K562 (cell line): ENCODE data around the gene IP6K1. TPM values are rescaled to one million over a fixed set of nuclear protein-coding genes. Genes with fewer than 3 reads are reported as not detected.

ENCODE experiments used
- ATAC-seq: fragments of 200-7000 bp; cut with Tn5 transposase; 3 replicates; pipeline ENCODE4 v1.9.1; 2020; ENCODE audit warnings: moderate library complexity
- BruUV-seq: library from RNA; stranded (reverse); fragments of 400-500 nt; replicated peaks from 2 replicates; lab custom pipeline; 2021; lab: Mats Ljungman, UMichigan
- CTCF ChIA-PET: fragments of 300-600 bp; formaldehyde crosslinking; extraction: SDS; loops from one replicate; lab custom pipeline; 2021; ENCODE audit warnings: low intra/inter-chr PET ratio; lab: Yijun Ruan, JAX
- POLR2A ChIA-PET: fragments of 300-600, 350-650 bp; sonication (Branson Sonifier 250); formaldehyde crosslinking; extraction: SDS; loops from one replicate; lab custom pipeline; 2021; ENCODE audit warnings: antibody characterized with exemption, inconsistent platforms; lab: Yijun Ruan, JAX
- DNase-seq, 4 experiments: peaks; one replicate each; pipeline versions ENCODE4 v3.0.0 to v3.0.0-alpha.2; 2011 to 2018; ENCODE audit warnings: low spot score in 3 of 4, mixed read lengths in 3 of 4; ENCODE audit errors: extremely low read depth in 1 of 4
- FAIRE-seq: peaks from 2 replicates; lab custom pipeline; 2011; peaks lifted over from hg19 to GRCh38; lab: Jason Lieb, UNC
- H2AFZ ChIP-seq: 2 replicates; pipeline ENCODE4 v1.6.0; 2011; ENCODE audit warnings: low read depth, low read length, control low read depth, inconsistent platforms
- H3K27ac ChIP-seq: fragments of 200-600 bp; 3 replicates; pipeline ENCODE4 v1.8.0; 2011; ENCODE audit warnings: low read depth, mild to moderate bottlenecking, control low read depth, inconsistent platforms, low read length, moderate library complexity, mixed read lengths; ENCODE audit errors: extremely low read depth
- H3K27me3 ChIP-seq, 2 experiments: fragments of 300-600 bp in 1 of 2; 2 replicates in 1 of 2; 3 replicates in 1 of 2; pipeline versions ENCODE4 v1.6.0 to v1.8.0; 2011; ENCODE audit warnings: inconsistent platforms in 2 of 2, low read length in 2 of 2, mild to moderate bottlenecking in 1 of 2, mixed read lengths in 1 of 2, moderate library complexity in 1 of 2; ENCODE audit not compliant: control insufficient read depth in 2 of 2, insufficient read depth in 2 of 2
- H3K36me3 ChIP-seq: fragments of 300-600 bp; 3 replicates; pipeline ENCODE4 v1.8.0; 2011; ENCODE audit warnings: mild to moderate bottlenecking, low read length, inconsistent platforms; ENCODE audit not compliant: control insufficient read depth, insufficient read depth
- H3K4me1 ChIP-seq, 2 experiments: fragments of 200-600 bp in 1 of 2; replicated peaks in 1 of 2; 2 replicates in 1 of 2; 3 replicates in 1 of 2; pipeline versions ENCODE4 v1.5.1 to v1.8.0; 2011; ENCODE audit warnings: inconsistent platforms in 2 of 2, low read length in 2 of 2, mild to moderate bottlenecking in 1 of 2, mixed read lengths in 1 of 2, moderate library complexity in 1 of 2; ENCODE audit not compliant: control insufficient read depth in 2 of 2, insufficient read depth in 2 of 2
- H3K4me2 ChIP-seq: 2 replicates; pipeline ENCODE4 v1.6.1; 2011; ENCODE audit warnings: low read length, control low read depth, inconsistent platforms, mixed read lengths; ENCODE audit not compliant: insufficient read depth
- H3K4me3 ChIP-seq: fragments of 200-600 bp; sonication (generic), shearing (Covaris generic); 2 replicates; pipeline ENCODE4 v1.5.1; 2016; ENCODE audit warnings: control low read depth, inconsistent platforms
- H3K79me2 ChIP-seq: fragments of 200-600 bp; 3 replicates; pipeline ENCODE4 v1.8.0; 2011; ENCODE audit warnings: low read length, inconsistent platforms; ENCODE audit not compliant: control insufficient read depth, insufficient read depth
- H3K9ac ChIP-seq, 2 experiments: 2 replicates each; pipeline versions ENCODE4 v1.6.0 to v1.6.1; 2011; ENCODE audit warnings: low read depth in 2 of 2, low read length in 2 of 2, control low read depth in 1 of 2, inconsistent platforms in 1 of 2, mild to moderate bottlenecking in 1 of 2, mixed read lengths in 1 of 2; ENCODE audit not compliant: insufficient read depth in 1 of 2
- H3K9me1 ChIP-seq: one replicate; pipeline ENCODE4 v1.6.0; 2011; ENCODE audit warnings: inconsistent platforms, mild to moderate bottlenecking, low read length, moderate library complexity; ENCODE audit not compliant: control insufficient read depth, insufficient read depth
- H3K9me3 ChIP-seq: replicated peaks from 2 replicates; pipeline ENCODE4 v1.5.1; 2011; ENCODE audit warnings: low read depth, low read length, inconsistent platforms; ENCODE audit not compliant: control insufficient read depth, insufficient read depth
- H4K20me1 ChIP-seq: replicated peaks from 2 replicates; pipeline ENCODE4 v1.6.1; 2011; ENCODE audit warnings: low read length, inconsistent platforms, mixed read lengths; ENCODE audit not compliant: control insufficient read depth, insufficient read depth
- EGR1 ChIP-seq: fragments of 450-650 bp; conservative IDR thresholded peaks from 2 replicates; pipeline ENCODE4 v1.6.1; 2017; ENCODE audit warnings: mild to moderate bottlenecking
- EHMT2 ChIP-seq: fragments of 450-650 bp; IDR thresholded peaks from 2 replicates; pipeline ENCODE4 v1.6.1; 2018; ENCODE audit warnings: antibody characterized with exemption
- FOXJ3 ChIP-seq: sonication (generic); formaldehyde crosslinking; IDR thresholded peaks from 2 replicates; pipeline ENCODE4 v1.4.0; 2020; ENCODE audit warnings: mild to moderate bottlenecking, missing genetic modification reagents
- LEF1 ChIP-seq: fragments of 450-650 bp; IDR thresholded peaks from 2 replicates; pipeline ENCODE4 v1.6.1; 2016; ENCODE audit warnings: mild to moderate bottlenecking
- RAD21 ChIP-seq, 2 experiments: fragments of 250-450 bp in 1 of 2; fragments of 450-650 bp in 1 of 2; sonication (Bioruptor Pico) in 1 of 2; formaldehyde crosslinking in 1 of 2; IDR thresholded peaks in 1 of 2; conservative IDR thresholded peaks in 1 of 2; 2 replicates each; pipeline versions ENCODE4 v1.4.0 to v1.8.0; 2020 to 2022; ENCODE audit warnings: mild to moderate bottlenecking in 2 of 2, moderate library complexity in 1 of 2
- SOX6 ChIP-seq: fragments of 450-650 bp; IDR thresholded peaks from 2 replicates; pipeline ENCODE4 v1.6.1; 2014; ENCODE audit warnings: mild to moderate bottlenecking
- TAF7 ChIP-seq: fragments of 450-650 bp; IDR thresholded peaks from 2 replicates; pipeline ENCODE4 v1.6.1; 2016; ENCODE audit warnings: missing genetic modification characterization, missing compliant biosample characterization
- ZNF77 ChIP-seq: fragments of 250-450 bp; sonication (Bioruptor Pico); IDR thresholded peaks from 2 replicates; pipeline ENCODE4 v1.5.0; 2020
- WGBS: fragments of 100-300 bp; shearing (Covaris generic); methylation state at CpG from one replicate; pipeline ENCODE4 v1.1.6; 2016; ENCODE audit warnings: low coverage, mixed read lengths; ENCODE audit not compliant: insufficient coverage; ENCODE audit errors: missing lambda C conversion rate; 5-methylcytosine and 5-hydroxymethylcytosine counted together
- in situ Hi-C: fragments of 300-500 bp; cut with MboI; formaldehyde crosslinking; loops from 4 replicates; pipeline ENCODE4 v1.15.0; 2018; ENCODE audit warnings: inconsistent platforms, mixed read lengths
- intact Hi-C: fragments of 100-400 bp; cut with micrococcal nuclease; formaldehyde crosslinking; loops from 2 replicates; pipeline ENCODE4 v1.14.2; 2022
- polyA plus RNA-seq, 8 experiments: library from polyadenylated mRNA; depleted of rRNA in 4 of 8; stranded (reverse) in 5 of 8; unstranded in 3 of 8; fragments of >200 nt; fragmentation: Nextera tagmentation in 2 of 8; fragmentation: Illumina TruSeq in 1 of 8; extraction: Ambion mirVana in 2 of 8; extraction: Trizol in 1 of 8; gene quantifications; 2 replicates each; pipeline versions ENCODE4 v1.2.1 to v1.2.3, GENCODE V29; 2011 to 2014; ENCODE audit warnings: inconsistent platforms in 1 of 8, missing spikeins in 1 of 8
- total RNA-seq, 7 experiments: library from RNA; depleted of rRNA in 6 of 7; stranded (reverse); fragments of >200 nt in 6 of 7; fragmentation: Illumina TruSeq in 2 of 7; extraction: Trizol in 2 of 7; gene quantifications; 2 replicates each; pipeline versions ENCODE4 v1.2.1 to v1.2.3, GENCODE V29; 2011 to 2021; ENCODE audit warnings: low replicate concordance in 1 of 7
- TF ChIP-seq, protein P1 (sequence below): fragments of 200-800 bp; sonication (Bioruptor generic); IDR thresholded peaks from 2 replicates; pipeline ENCODE4 v1.6.1; 2017; ENCODE audit warnings: missing genetic modification characterization, missing compliant biosample characterization
- TF ChIP-seq, protein P2 (sequence below), 3 experiments: IDR thresholded peaks in 2 of 3; conservative IDR thresholded peaks in 1 of 3; 2 replicates each; pipeline ENCODE4 v1.5.1; 2011 to 2012; ENCODE audit warnings: low read length in 3 of 3, mild to moderate bottlenecking in 3 of 3, control low read depth in 2 of 3, improper control_type of control experiment in 1 of 3, inconsistent platforms in 1 of 3, low read depth in 1 of 3, mixed read lengths in 1 of 3, moderate library complexity in 1 of 3; ENCODE audit not compliant: insufficient read depth in 2 of 3

Gene IP6K1
- total and polyA plus RNA-seq, 9 of the 15 experiments (the other 6 are each of a cell fraction or from before 2014, with no cell fraction given), result 0.46 to 29.2 (median 13.1) TPM

- TF ChIP-seq, protein P1, sequence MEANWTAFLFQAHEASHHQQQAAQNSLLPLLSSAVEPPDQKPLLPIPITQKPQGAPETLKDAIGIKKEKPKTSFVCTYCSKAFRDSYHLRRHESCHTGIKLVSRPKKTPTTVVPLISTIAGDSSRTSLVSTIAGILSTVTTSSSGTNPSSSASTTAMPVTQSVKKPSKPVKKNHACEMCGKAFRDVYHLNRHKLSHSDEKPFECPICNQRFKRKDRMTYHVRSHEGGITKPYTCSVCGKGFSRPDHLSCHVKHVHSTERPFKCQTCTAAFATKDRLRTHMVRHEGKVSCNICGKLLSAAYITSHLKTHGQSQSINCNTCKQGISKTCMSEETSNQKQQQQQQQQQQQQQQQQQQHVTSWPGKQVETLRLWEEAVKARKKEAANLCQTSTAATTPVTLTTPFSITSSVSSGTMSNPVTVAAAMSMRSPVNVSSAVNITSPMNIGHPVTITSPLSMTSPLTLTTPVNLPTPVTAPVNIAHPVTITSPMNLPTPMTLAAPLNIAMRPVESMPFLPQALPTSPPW (CRISPR knock-in tag), result no peak
- no peak for TF ChIP-seq TAF7 (tag)
- TF ChIP-seq FOXJ3 (CRISPR knock-in tag), result no peak
- TF ChIP-seq ZNF77 (CRISPR knock-in tag), result no peak
- no peak for TF ChIP-seq SOX6
Measured at GRCh38 chr3:49703956-49704355, 82.4 kb downstream of the IP6K1 start (continued).

GRCh38 chr3:49703443-49703927, 82.9 kb downstream of the IP6K1 start:
- DNase-seq, result peak; percentile 60 to 71 (median 64)
- 83% methylated on average over 2 of the region's 14 CpGs for WGBS
- BruUV-seq, result no TSS peak
- H3K79me2 ChIP-seq, result no peaks in the 10 kb centered on the region
- ChIA-PET CTCF (interaction anchor here (0.5 to 1.6 kb wide), 3 partner anchors 136 to 300 kb away, joined by 3 to 16 read pairs (median 7); no protein-coding TSS in a partner anchor), POLR2A (interaction anchor here (1.6 kb wide), 1 partner anchor 9 kb away, joined by 5 read pairs; no protein-coding TSS in a partner anchor)
- intact Hi-C loops (loop anchor here (1.0 to 5.0 kb wide), 2 partner anchors 136 to 204 kb away; no protein-coding TSS in a partner anchor), in situ Hi-C loops (loop anchor here (5.0 kb wide), 1 partner anchor 139 kb away; no protein-coding TSS in a partner anchor)
- no peaks in the 10 kb centered on the region for H3K9me3 ChIP-seq
- no peaks in the 10 kb centered on the region for H4K20me1 ChIP-seq
- ATAC-seq, result peak; percentile 95
- H3K4me3 ChIP-seq, result no peak overlapping the region
- no peaks in the 10 kb centered on the region for H3K9me1 ChIP-seq
- no peak for FAIRE-seq
- peaks cover 80% of the 10 kb centered on the region; the same call in 2 of the 3 replicates for H3K36me3 ChIP-seq
- peaks cover 0 to 10% of the 10 kb centered on the region in 2 experiments; a peak in 2 of 5 replicates for H3K4me1 ChIP-seq
- no peak overlapping the region for H3K9ac ChIP-seq
- no peak overlapping the region for H2AFZ ChIP-seq
- H3K27ac ChIP-seq, result no peak overlapping the region
- no peak overlapping the region for H3K4me2 ChIP-seq
- H3K27me3 ChIP-seq, result no peaks in the 10 kb centered on the region
- TF ChIP-seq, protein P2, sequence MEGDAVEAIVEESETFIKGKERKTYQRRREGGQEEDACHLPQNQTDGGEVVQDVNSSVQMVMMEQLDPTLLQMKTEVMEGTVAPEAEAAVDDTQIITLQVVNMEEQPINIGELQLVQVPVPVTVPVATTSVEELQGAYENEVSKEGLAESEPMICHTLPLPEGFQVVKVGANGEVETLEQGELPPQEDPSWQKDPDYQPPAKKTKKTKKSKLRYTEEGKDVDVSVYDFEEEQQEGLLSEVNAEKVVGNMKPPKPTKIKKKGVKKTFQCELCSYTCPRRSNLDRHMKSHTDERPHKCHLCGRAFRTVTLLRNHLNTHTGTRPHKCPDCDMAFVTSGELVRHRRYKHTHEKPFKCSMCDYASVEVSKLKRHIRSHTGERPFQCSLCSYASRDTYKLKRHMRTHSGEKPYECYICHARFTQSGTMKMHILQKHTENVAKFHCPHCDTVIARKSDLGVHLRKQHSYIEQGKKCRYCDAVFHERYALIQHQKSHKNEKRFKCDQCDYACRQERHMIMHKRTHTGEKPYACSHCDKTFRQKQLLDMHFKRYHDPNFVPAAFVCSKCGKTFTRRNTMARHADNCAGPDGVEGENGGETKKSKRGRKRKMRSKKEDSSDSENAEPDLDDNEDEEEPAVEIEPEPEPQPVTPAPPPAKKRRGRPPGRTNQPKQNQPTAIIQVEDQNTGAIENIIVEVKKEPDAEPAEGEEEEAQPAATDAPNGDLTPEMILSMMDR (IDR thresholded peaks at IDR 0.05 in 2 of 3, conservative IDR thresholded peaks at IDR 0.05 in 1 of 3; ENCODE audit: insufficient read depth in 2 of 3, low read depth in 1 of 3, low read length in 3 of 3), result peak; percentile 71 to 76 (median 72)
- TF ChIP-seq EGR1 (peak; percentile 46), LEF1 (no peak), RAD21 (CRISPR knock-in tag; conservative IDR thresholded peaks at IDR 0.05 in 1 of 2, IDR thresholded peaks at IDR 0.05 in 1 of 2) (peak; percentile 60 to 69), EHMT2 (no peak)
